HG02840 (cell line): ENCODE measurements around the gene ZNF468.
"Not testable (repeated sequence)": the region's sequence is repeated elsewhere in the genome, so short reads cannot be mapped to it uniquely, and the experiment has no call there.

Experiments
- ATAC-seq: cut with Tn5 transposase; IDR thresholded peaks from one replicate; pipeline ENCODE4 v1.9.1; 2021; ENCODE audit warnings: mild to moderate bottlenecking, moderate library complexity, moderate number of reproducible peaks; ENCODE audit not compliant: unreplicated experiment, low FRiP score

ZNF468 gene

DNA sequence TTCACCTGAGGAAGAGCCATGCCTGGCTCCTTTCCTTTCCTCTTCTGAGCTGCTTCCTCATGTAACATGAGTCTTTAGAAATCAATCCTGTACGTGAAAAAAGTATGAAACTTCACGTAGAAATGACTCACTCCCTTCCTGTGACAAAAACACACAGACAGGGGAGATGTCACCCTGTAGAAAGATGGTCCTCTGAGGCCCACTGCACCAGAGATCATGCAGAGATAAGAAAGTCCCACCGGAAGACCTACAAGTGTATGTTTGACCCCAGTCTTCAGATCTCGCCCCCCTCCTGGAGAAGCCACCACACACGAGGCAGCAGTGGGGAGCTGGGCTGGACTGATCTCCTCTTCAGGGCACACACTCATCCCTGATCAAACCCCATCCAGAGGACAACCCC, 23.9 kb downstream of the ZNF468 start:
- ATAC-seq, result not testable (repeated sequence)

GRCh38 chr19:52829866-52830265, 27.6 kb downstream of the ZNF468 start:
- ATAC-seq, result not testable (repeated sequence)

GRCh38 chr19:52825765-52826164, 31.7 kb downstream of the ZNF468 start:
- ATAC-seq, result no peak

GRCh38 chr19:52823676-52824075, 33.7 kb downstream of the ZNF468 start:
- no peak for ATAC-seq

DNA sequence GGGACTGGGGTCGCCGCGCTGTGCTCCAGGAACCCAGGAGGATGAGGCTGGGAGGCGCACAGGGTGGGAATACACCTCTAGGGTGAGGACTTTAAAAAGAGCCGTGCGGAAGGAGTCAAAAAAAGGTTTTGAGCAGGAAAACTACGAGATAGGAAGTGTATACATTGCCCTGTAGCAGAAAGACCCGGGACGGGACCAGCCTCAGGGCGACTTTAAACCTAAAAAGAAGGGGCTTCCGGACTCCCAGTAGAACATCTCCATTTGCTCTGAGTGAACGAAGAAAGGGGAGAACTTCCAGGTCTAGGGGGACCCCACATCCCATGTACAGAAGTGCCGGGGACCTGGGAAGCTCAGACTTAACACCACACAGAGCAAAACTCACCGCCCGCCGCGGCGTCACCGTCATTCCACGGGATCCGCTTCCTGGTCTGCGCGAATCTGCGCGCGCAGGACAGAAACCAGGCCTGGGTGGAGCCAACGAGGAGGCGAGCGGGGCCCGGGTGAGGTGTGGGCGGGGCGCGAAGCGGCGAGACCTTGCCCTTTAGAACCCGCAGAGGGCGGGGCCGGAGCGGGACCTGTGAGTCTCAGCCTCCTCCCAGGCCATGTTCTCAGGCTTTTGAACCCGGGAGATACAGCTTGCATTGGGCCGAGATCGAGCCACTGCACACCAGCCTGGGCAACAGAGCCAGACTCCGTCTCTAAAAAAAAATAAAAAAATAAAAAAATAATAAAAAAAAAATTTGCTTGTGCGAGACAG, 36.0 kb downstream of the ZNF468 start, which contains the start of gene ZNF28:
TSS of gene ZNF28 (minus strand) at position 430 of the 757 bp plus-strand sequence. CDS start 3,675 bp downstream, outside the sequence.
- peak; percentile 93 for ATAC-seq

DNA sequence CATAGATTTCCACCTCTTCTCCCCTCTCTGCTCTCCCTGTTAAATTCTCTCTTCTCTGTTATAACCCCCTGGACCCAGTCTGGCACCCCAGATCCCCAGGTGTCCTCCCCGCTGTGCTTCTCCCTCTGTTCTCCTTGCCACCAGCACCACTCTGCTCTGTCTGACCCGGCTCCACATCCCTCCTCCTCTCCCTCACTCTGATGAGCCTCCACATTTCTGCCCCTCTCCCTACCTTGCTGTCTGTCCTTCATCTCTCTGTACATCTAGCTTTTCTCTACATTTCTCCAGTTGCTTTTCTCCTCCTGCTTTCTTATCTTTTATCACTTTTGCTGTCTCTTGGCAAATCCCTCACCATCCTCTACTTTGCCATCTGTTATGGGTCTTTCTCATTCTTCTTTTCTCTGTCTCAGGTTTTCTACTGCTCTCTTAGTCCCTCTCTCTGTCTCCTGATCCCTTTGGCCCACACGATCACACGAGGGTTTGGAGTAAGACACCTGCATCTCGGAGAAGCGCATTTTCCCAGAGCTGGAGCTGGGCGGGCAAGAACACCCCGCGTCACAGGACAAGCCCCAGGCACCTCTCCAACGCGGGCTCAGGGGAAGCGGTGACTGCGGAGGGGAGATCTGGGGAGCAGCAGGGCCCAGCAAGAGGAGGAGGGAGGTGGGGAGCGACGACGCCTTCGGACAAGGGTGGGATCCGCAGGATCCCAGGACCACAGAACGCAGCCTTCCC, 36.8 kb downstream of the ZNF468 start:
- peak; percentile 25 for ATAC-seq

DNA sequence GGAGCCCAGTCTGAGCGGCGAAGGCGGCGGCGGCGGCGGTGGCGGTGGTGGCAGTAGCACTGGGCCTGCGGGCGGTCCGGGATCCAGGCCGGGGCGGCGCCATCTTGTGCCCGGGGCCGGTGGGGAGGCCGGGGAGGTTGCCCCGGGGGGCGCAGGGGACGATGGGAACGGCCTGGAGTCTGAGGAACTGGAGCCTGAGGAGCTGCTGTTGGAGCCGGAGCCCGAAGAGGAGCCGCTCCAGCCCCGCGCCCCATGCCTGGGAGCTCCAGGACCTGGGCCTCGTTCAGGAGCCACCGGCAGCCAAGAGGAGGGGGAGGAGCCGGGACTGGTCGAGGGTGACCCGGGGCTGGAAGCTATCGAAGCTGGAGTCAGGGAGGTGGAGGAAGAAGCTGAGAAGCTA, 47.6 kb downstream of the ZNF468 start:
- no peak for ATAC-seq

GRCh38 chr19:52799950-52800640, 57.3 kb downstream of the ZNF468 start:
- ATAC-seq, result not testable (repeated sequence)

DNA sequence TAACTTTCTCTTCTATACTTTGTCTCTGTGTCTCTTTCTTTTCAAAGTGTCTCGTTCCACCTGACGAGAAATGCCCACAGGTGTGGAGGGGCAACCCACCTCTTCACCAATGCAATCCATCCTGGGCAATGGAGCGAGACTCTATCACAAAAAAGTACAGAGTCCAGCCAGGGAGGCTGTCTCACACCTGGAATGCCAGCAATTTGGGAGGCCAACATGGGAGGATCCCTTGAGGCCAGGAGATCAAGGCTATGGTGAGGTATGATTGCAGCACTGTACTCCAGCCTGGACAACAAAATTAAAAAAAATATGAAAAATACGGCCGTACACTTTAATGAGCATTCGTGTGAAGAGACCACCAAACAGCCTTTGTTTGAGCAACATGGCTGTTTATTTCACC, 68.0 kb downstream of the ZNF468 start:
- no peak for ATAC-seq
